Psoas muscle (tissue), 8 donors: ENCODE data around the gene ABR. TPM values are rescaled to one million over a fixed set of nuclear protein-coding genes. Genes with fewer than 3 reads are reported as not detected.
"Not testable (repeated sequence)": the region's sequence is repeated elsewhere in the genome, so short reads cannot be mapped to it uniquely, and the experiment has no call there.

Experiments used
- ATAC-seq, 4 donors: fragments of 200-7000 bp; cut with Tn5 transposase; one replicate each; pipeline ENCODE4 v1.9.1; 2020; ENCODE audit warnings: moderate library complexity in 3 of 4, mild to moderate bottlenecking in 2 of 4
- DNase-seq, 2 donors: peaks; one replicate each; pipeline ENCODE4 v3.0.0-alpha.2; 2020
- H3K27ac ChIP-seq: fragments of 200-600 bp; one replicate; pipeline ENCODE4 v1.8.0; 2022
- H3K27me3 ChIP-seq, 3 donors: fragments of 200-600 bp in 1 of 3; one replicate each; pipeline versions ENCODE4 v1.6.1 to v1.8.0; 2013 to 2022; ENCODE audit warnings: low read length in 2 of 3, mild to moderate bottlenecking in 2 of 3, moderate library complexity in 1 of 3; ENCODE audit not compliant: insufficient read depth in 3 of 3
- H3K36me3 ChIP-seq, 2 donors: fragments of 200-600 bp in 1 of 2; one replicate each; pipeline versions ENCODE4 v1.6.1 to v1.8.0; 2013 to 2022; ENCODE audit warnings: low read depth in 1 of 2, mild to moderate bottlenecking in 1 of 2, moderate library complexity in 1 of 2; ENCODE audit not compliant: insufficient read depth in 1 of 2
- H3K4me1 ChIP-seq: fragments of 200-600 bp; one replicate; pipeline ENCODE4 v1.8.0; 2022
- H3K4me3 ChIP-seq: fragments of 200-600 bp; one replicate; pipeline ENCODE4 v1.8.0; 2022; ENCODE audit warnings: mild to moderate bottlenecking
- H3K9me3 ChIP-seq: fragments of 200-600 bp; one replicate; pipeline ENCODE4 v1.8.0; 2022
- WGBS, 3 donors: extraction: QIAGEN DNeasy Blood & Tissue Kit; methylation state at CpG; one replicate each; pipeline versions ENCODE4 v1.1.6 to v1.1.7; 2013; 5-methylcytosine and 5-hydroxymethylcytosine counted together
- intact Hi-C, 2 donors: fragments of 100-400 bp; cut with DNase I; formaldehyde crosslinking; loops; one replicate each; pipeline versions ENCODE4 v1.11.0 to v1.14.2; 2022
- polyA plus RNA-seq, 3 donors: library from polyadenylated mRNA; stranded (reverse); fragments of 200-250 nt; gene quantifications; one replicate each; pipeline ENCODE4 v1.2.3, GENCODE V29; 2013
- total RNA-seq, 4 donors: library from RNA; stranded (reverse); fragmentation: NEBNext Ultra II Directional in 2 of 4; extraction: Animal tissue kit (Norgen Biotek cat#: 25700) in 2 of 4; gene quantifications; one replicate each; pipeline versions ENCODE4 v1.2.1 to v1.2.4, GENCODE V29; 2021 to 2023
- TF ChIP-seq, protein P1 (sequence below): fragments of 200-600 bp; IDR thresholded peaks from one replicate; pipeline ENCODE4 v1.8.0; 2022; ENCODE audit warnings: antibody characterized with exemption
- donor health status: healthy with polysubstance abuse.
- donor health status: DM: no; HTN: no; CAD: no; lungs with moderate emphysema.
- donor health status: Bipolar disorder and iron deficiency.
- donor health status: healthy.
- donor health status: DM: yes; HTN: yes; CAD: no.
- donor health status: DM: no; HTN: no; CAD: no.
- donor health status: DM: no; HTN: no; CAD: no.
- donor health status: DM: yes; HTN: yes; CAD: no.

ABR gene
- total and polyA plus RNA-seq, 7 donors, result 5.8 to 25.4 (median 9.8) TPM

DNA sequence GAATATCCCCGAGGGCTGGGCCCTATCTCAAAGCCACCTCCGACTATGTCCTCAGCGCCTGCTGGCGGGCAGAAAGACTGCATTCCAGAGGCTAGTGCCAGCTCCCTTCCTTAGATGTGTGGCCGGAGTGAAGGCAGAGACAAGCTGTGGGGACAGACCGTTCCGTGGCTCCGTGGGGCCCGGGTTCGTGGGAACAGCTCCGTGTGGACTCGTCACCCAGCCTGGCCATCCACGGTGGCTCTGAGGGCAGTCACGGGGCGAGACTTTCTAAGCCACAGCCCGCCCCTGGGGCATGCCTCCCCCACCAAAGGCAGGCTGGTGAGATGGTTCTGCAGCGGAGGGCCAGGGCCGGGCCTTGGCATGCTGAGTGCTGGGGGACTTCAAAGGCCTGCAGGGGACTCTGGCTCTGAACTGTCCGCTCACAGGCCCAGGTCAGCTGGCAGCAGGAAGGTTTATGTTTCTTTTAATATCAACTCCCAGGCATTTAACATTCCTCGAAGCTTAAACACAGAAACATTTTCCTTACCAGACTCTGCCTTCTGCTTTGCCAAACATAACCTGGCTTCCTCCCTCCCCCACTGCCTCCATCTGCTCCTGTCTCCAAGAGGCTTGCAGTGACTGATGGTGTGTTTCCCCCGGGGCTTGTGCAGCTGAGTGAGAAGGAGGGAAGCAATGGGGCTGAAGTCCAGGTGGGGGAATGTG is 132.5 kb downstream of the ABR start:
- TF ChIP-seq, protein P1, sequence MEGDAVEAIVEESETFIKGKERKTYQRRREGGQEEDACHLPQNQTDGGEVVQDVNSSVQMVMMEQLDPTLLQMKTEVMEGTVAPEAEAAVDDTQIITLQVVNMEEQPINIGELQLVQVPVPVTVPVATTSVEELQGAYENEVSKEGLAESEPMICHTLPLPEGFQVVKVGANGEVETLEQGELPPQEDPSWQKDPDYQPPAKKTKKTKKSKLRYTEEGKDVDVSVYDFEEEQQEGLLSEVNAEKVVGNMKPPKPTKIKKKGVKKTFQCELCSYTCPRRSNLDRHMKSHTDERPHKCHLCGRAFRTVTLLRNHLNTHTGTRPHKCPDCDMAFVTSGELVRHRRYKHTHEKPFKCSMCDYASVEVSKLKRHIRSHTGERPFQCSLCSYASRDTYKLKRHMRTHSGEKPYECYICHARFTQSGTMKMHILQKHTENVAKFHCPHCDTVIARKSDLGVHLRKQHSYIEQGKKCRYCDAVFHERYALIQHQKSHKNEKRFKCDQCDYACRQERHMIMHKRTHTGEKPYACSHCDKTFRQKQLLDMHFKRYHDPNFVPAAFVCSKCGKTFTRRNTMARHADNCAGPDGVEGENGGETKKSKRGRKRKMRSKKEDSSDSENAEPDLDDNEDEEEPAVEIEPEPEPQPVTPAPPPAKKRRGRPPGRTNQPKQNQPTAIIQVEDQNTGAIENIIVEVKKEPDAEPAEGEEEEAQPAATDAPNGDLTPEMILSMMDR, result peak; percentile 21
- no peaks in the 10 kb centered on the region for H3K4me1 ChIP-seq
- H3K27ac ChIP-seq, result peak overlapping the region; percentile 50
- intact Hi-C loops, result no loop called here
- H3K27me3 ChIP-seq, result no peaks in the 10 kb centered on the region
- 53 to 63% (median 57%) methylated on average over 21 of the region's 21 CpGs for WGBS, 3 donors
- DNase-seq (peak; percentile 29 to 70), ATAC-seq (peak; percentile 66 to 87 (median 76))
- H3K4me3 ChIP-seq, result no peak overlapping the region
- peaks cover 0 to 15% of the 10 kb centered on the region in 2 donors for H3K36me3 ChIP-seq
- H3K9me3 ChIP-seq, result no peaks in the 10 kb centered on the region

DNA sequence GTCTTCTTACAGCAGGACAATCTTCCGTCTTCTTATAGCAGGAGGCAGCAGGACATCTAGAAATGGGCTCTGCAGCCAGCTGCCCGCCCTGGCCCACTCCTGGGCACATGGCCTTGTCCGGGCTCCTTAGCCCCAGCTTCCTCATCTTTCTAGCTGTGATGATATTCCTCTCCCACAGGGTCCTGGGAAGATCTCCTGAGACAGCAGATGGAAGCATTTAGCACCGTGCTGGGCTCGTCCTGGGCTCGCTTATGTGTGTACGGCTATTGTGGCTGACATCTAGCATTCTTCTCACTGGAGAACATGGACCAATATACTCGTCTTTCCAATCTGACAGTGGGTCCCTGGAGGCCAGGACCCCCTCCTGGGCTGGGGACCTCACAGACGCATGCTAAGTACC is 134.3 kb downstream of the ABR start:
- intact Hi-C loops, result no loop called here
- H3K4me1 ChIP-seq, result no peaks in the 10 kb centered on the region
- no peak overlapping the region for H3K27ac ChIP-seq
- TF ChIP-seq, protein P1, result no peak
- H3K27me3 ChIP-seq, result no peaks in the 10 kb centered on the region
- ATAC-seq (no peak), DNase-seq (peak in 1 of 2 donors; percentile 1)
- H3K4me3 ChIP-seq, result no peak overlapping the region
- H3K9me3 ChIP-seq, result no peaks in the 10 kb centered on the region
- H3K36me3 ChIP-seq, result peaks cover 0 to 15% of the 10 kb centered on the region in 2 donors
- 82 to 88% (median 84%) methylated on average over 9 of the region's 9 CpGs for WGBS, 3 donors

GRCh38 chr17:1044387-1045009 is 135.3 kb downstream of the ABR start:
- H3K4me3 ChIP-seq, H3K4me1 ChIP-seq, ATAC-seq, H3K9me3 ChIP-seq, H3K27me3 ChIP-seq, H3K36me3 ChIP-seq: not testable (repeated sequence)
- WGBS, 3 donors, result 88 to 90% (median 90%) methylated on average over 13 of the region's 13 CpGs
- intact Hi-C loops, result loop anchor here in 1 of 2 donors (5.0 kb wide), 1 partner anchor 37 kb away; no protein-coding TSS in a partner anchor
- DNase-seq, result peak; percentile 4 to 40
- H3K27ac ChIP-seq, result peak overlapping the region; percentile 69

DNA sequence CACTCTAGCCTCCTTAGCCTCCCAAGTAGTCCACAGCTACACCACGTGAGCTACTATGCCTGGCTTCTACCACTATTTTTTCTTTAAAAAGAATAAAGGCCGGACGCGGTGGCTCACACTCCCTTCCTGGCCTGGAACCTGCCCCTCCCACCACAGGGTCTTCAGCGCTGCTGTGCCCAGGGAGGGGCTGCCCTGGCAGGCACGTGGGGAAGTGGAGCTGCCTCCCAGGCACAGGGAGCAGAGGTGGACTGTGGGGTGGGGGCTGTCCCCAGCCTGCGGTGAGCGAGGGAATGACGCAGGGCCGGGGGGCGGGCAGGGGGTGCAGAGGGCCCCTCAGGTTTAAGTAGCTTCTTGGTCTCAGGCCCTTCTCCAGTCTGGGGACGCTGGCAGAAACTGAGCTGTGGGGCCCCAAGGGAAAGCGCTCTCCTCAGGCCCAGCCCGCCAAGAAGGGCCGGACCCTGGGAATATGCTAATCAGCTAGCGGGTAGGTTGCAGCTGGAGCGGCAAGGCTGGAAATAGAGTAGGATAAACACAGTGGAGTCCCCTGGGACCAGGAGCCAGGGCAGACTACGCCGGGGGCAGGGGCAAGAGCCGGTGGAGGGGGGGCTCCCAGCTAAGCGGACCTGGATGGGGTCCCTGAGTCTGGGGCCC is 136.1 kb downstream of the ABR start:
- no peaks in the 10 kb centered on the region for H3K9me3 ChIP-seq
- intact Hi-C loops, result loop anchor here in 1 of 2 donors (5.0 kb wide), 1 partner anchor 36 kb away; no protein-coding TSS in a partner anchor
- WGBS, 3 donors, result 43 to 50% (median 45%) methylated on average over 21 of the region's 21 CpGs
- H3K27ac ChIP-seq, result peak overlapping the region; percentile 69
- DNase-seq, result peak; percentile 54 to 80
- peaks cover 0 to 2% (median 0%) of the 10 kb centered on the region in 3 donors for H3K27me3 ChIP-seq
- ATAC-seq, result peak in 2 of 4 donors; percentile 9 to 23
- peaks cover 0 to under 1% of the 10 kb centered on the region in 2 donors for H3K36me3 ChIP-seq
- H3K4me3 ChIP-seq, result peak overlapping the region; percentile 22
- TF ChIP-seq, protein P1, result no peak
- peaks cover 12% of the 10 kb centered on the region for H3K4me1 ChIP-seq

DNA sequence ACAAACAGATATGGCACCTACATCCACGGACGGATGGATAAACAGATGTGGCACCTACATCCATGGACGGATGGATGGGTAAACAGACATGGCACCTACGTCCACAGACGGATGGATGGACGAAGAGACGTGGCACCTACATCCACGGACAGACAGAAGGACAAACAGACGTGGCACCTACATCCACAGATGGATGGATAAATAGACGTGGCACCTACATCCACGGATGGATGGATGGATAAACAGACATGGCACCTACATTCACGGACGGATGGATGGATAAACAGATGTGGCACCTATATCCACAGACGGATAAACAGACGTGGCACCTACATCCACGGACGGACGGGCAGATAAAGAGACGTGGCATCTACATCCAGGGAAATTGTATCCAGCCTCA is 137.3 kb downstream of the ABR start:
- Histone ChIP-seq H3K4me3 (no peak overlapping the region), H3K4me1 (peaks cover 12% of the 10 kb centered on the region), H3K36me3 (no peaks in the 10 kb centered on the region), H3K9me3 (no peaks in the 10 kb centered on the region), H3K27ac (no peak overlapping the region), H3K27me3 (peaks cover 0 to 2% (median 0%) of the 10 kb centered on the region in 3 donors)
- peak in 1 of 2 donors; percentile 23 for DNase-seq
- ATAC-seq, result no peak
- TF ChIP-seq, protein P1, result no peak
- 95% methylated on average over 19 of the region's 19 CpGs for WGBS, 3 donors
- intact Hi-C loops, result loop anchor here in 1 of 2 donors (5.0 kb wide), 1 partner anchor 35 kb away; no protein-coding TSS in a partner anchor
